H9 (cell line): ENCODE results near the gene CLPSL1. TPM values are rescaled to one million over a fixed set of nuclear protein-coding genes. Genes with fewer than 3 reads are reported as not detected.

Experiments used
- DNase-seq: peaks from one replicate; pipeline ENCODE4 v3.0.0-alpha.2; 2017
- H2AFZ ChIP-seq: one replicate; pipeline ENCODE4 v1.6.1; 2013; ENCODE audit warnings: mild to moderate bottlenecking, low read length, control low read depth, moderate library complexity
- H2AK5ac ChIP-seq: 2 replicates; pipeline ENCODE4 v1.6.1; 2013; ENCODE audit warnings: low read length, control low read depth, mixed read lengths; ENCODE audit not compliant: insufficient read length
- H2BK120ac ChIP-seq: one replicate; pipeline ENCODE4 v1.6.1; 2013; ENCODE audit warnings: low read depth, mild to moderate bottlenecking, low read length, control low read depth, inconsistent platforms; ENCODE audit not compliant: poor library complexity, severe bottlenecking
- H2BK12ac ChIP-seq: 2 replicates; pipeline ENCODE4 v1.6.1; 2013; ENCODE audit warnings: low read length, control low read depth, mixed read lengths, low read depth; ENCODE audit not compliant: insufficient read length
- H2BK15ac ChIP-seq: 2 replicates; pipeline ENCODE4 v1.6.1; 2013; ENCODE audit warnings: low read depth, low read length, control low read depth
- H2BK20ac ChIP-seq: one replicate; pipeline ENCODE4 v1.6.1; 2013; ENCODE audit warnings: low read depth, mild to moderate bottlenecking, low read length, control low read depth, inconsistent platforms; ENCODE audit not compliant: poor library complexity, severe bottlenecking
- H2BK5ac ChIP-seq: 2 replicates; pipeline ENCODE4 v1.6.1; 2013; ENCODE audit warnings: low read length, control low read depth, mixed read lengths; ENCODE audit not compliant: insufficient read length
- H3K14ac ChIP-seq: 2 replicates; pipeline ENCODE4 v1.6.1; 2013; ENCODE audit warnings: low read length, control low read depth; ENCODE audit not compliant: insufficient read depth
- H3K18ac ChIP-seq: 2 replicates; pipeline ENCODE4 v1.6.1; 2013; ENCODE audit warnings: low read depth, mild to moderate bottlenecking, mixed read lengths, low read length, control low read depth; ENCODE audit not compliant: insufficient read length
- H3K23ac ChIP-seq: 2 replicates; pipeline ENCODE4 v1.6.1; 2013; ENCODE audit warnings: low read length, control low read depth, mixed read lengths, low read depth; ENCODE audit not compliant: insufficient read length
- H3K23me2 ChIP-seq: 2 replicates; pipeline ENCODE4 v1.6.1; 2013; ENCODE audit warnings: low read depth, mild to moderate bottlenecking, mixed read lengths, low read length, control low read depth; ENCODE audit not compliant: insufficient read length, poor library complexity, severe bottlenecking
- H3K27ac ChIP-seq: 2 replicates; pipeline ENCODE4 v1.5.1; 2013; ENCODE audit warnings: low read length, control low read depth, mixed read lengths, low read depth; ENCODE audit not compliant: insufficient read length
- H3K27me3 ChIP-seq: 2 replicates; pipeline ENCODE4 v1.6.1; 2013; ENCODE audit warnings: low read length, control low read depth, inconsistent platforms; ENCODE audit not compliant: insufficient read depth
- H3K4ac ChIP-seq: 2 replicates; pipeline ENCODE4 v1.6.1; 2013; ENCODE audit warnings: low read depth, mild to moderate bottlenecking, control low read depth, inconsistent platforms, low read length, moderate library complexity
- H3K4me1 ChIP-seq: 2 replicates; pipeline ENCODE4 v1.6.1; 2013; ENCODE audit warnings: low read length, control low read depth, inconsistent platforms; ENCODE audit not compliant: insufficient read depth
- H3K4me2 ChIP-seq: 2 replicates; pipeline ENCODE4 v1.6.1; 2013; ENCODE audit warnings: low read length, control low read depth, mixed read lengths; ENCODE audit not compliant: insufficient read length, insufficient read depth
- H3K56ac ChIP-seq: 2 replicates; pipeline ENCODE4 v1.6.1; 2013; ENCODE audit warnings: low read depth, mild to moderate bottlenecking, mixed read lengths, low read length, control low read depth; ENCODE audit not compliant: insufficient read length
- H3K79me1 ChIP-seq: 2 replicates; pipeline ENCODE4 v1.6.1; 2013; ENCODE audit warnings: low read depth, mild to moderate bottlenecking, moderate library complexity, low read length, control low read depth, inconsistent platforms; ENCODE audit not compliant: insufficient read depth, poor library complexity, severe bottlenecking
- H3K79me2 ChIP-seq: 2 replicates; pipeline ENCODE4 v1.6.1; 2013; ENCODE audit warnings: low read length, control low read depth, inconsistent platforms; ENCODE audit not compliant: insufficient read depth
- H3K9ac ChIP-seq: 2 replicates; pipeline ENCODE4 v1.6.1; 2013; ENCODE audit warnings: low read length, control low read depth, mixed read lengths; ENCODE audit not compliant: insufficient read length; ENCODE audit errors: extremely low read depth
- H3K9me3 ChIP-seq: one replicate; pipeline ENCODE4 v1.6.1; 2013; ENCODE audit warnings: low read depth, low read length, inconsistent platforms; ENCODE audit not compliant: control insufficient read depth
- H3T11ph ChIP-seq: one replicate; pipeline ENCODE4 v1.6.1; 2013; ENCODE audit warnings: mild to moderate bottlenecking, low read length, control low read depth, inconsistent platforms
- H4K20me1 ChIP-seq: one replicate; pipeline ENCODE4 v1.6.1; 2013; ENCODE audit not compliant: control insufficient read depth, insufficient read length, insufficient read depth
- H4K5ac ChIP-seq: 2 replicates; pipeline ENCODE4 v1.6.1; 2013; ENCODE audit warnings: low read depth, mild to moderate bottlenecking, mixed read lengths, low read length, control low read depth; ENCODE audit not compliant: insufficient read length
- H4K8ac ChIP-seq: replicated peaks from 2 replicates; pipeline ENCODE4 v1.6.1; 2013; ENCODE audit warnings: low read length, control low read depth, mixed read lengths, low read depth; ENCODE audit not compliant: insufficient read length
- H4K91ac ChIP-seq: 2 replicates; pipeline ENCODE4 v1.6.1; 2013; ENCODE audit warnings: low read depth, mild to moderate bottlenecking, moderate library complexity, mixed read lengths, low read length, control low read depth; ENCODE audit not compliant: insufficient read length
- H3K27ac Mint-ChIP-seq, 3 experiments: 2 replicates in 2 of 3; 3 replicates in 1 of 3; pipeline ENCODE4 v1.8.0; 2020 to 2021; ENCODE audit warnings: mixed read lengths in 3 of 3, mild to moderate bottlenecking in 1 of 3, moderate library complexity in 1 of 3
- H3K27me3 Mint-ChIP-seq: 2 replicates; pipeline ENCODE4 v1.8.0; 2021; ENCODE audit warnings: low read depth, mild to moderate bottlenecking, moderate library complexity, mixed read lengths
- H3K36me3 Mint-ChIP-seq, 3 experiments: 2 replicates in 2 of 3; 3 replicates in 1 of 3; pipeline ENCODE4 v1.8.0; 2020 to 2021; ENCODE audit warnings: low read depth in 3 of 3, mixed read lengths in 3 of 3; ENCODE audit not compliant: insufficient read depth in 1 of 3
- H3K4me1 Mint-ChIP-seq, 2 experiments: 2 replicates each; pipeline ENCODE4 v1.8.0; 2020; ENCODE audit warnings: mixed read lengths in 2 of 2
- H3K4me3 Mint-ChIP-seq, 2 experiments: 2 replicates in 1 of 2; 3 replicates in 1 of 2; pipeline ENCODE4 v1.8.0; 2020 to 2021; ENCODE audit warnings: mild to moderate bottlenecking in 2 of 2, mixed read lengths in 2 of 2, moderate library complexity in 1 of 2
- H3K9me3 Mint-ChIP-seq, 2 experiments: 2 replicates in 1 of 2; 3 replicates in 1 of 2; pipeline ENCODE4 v1.8.0; 2020; ENCODE audit warnings: mild to moderate bottlenecking in 2 of 2, mixed read lengths in 2 of 2, moderate library complexity in 1 of 2
- CTCF ChIP-seq: fragments of 200-600 bp; sonication (generic); conservative IDR thresholded peaks from 3 replicates; pipeline ENCODE4 v1.8.0; 2021; ENCODE audit warnings: antibody characterized with exemption, mild to moderate bottlenecking
- total RNA-seq: library from RNA; stranded (reverse); gene quantifications from 2 replicates; pipeline ENCODE4 v1.2.1, GENCODE V29; 2021

CLPSL1 gene
- total RNA-seq, 1 experiment from 2014 or later: not detected

GRCh38 chr6:35817515-35817914, 36.7 kb downstream of the CLPSL1 start:
- no peak overlapping the region for H3K14ac ChIP-seq
- no peaks in the 10 kb centered on the region for H3K79me1 ChIP-seq
- H2BK5ac ChIP-seq: no peak overlapping the region
- Mint-ChIP-seq H3K4me3 (no peak overlapping the region), H3K27me3 (no peaks in the 10 kb centered on the region), H3K9me3 (peaks cover 11 to 13% of the 10 kb centered on the region in 2 experiments), H3K27ac (no peak overlapping the region), H3K4me1 (no peaks in the 10 kb centered on the region), H3K36me3 (no peaks in the 10 kb centered on the region; a peak in 2 of 7 replicates)
- H3K23ac ChIP-seq: no peak overlapping the region
- no peak overlapping the region for H2BK15ac ChIP-seq
- H3K27ac ChIP-seq: no peak overlapping the region
- H3K18ac ChIP-seq: no peak overlapping the region
- no peak overlapping the region for H2AFZ ChIP-seq
- no peak overlapping the region for H3K4ac ChIP-seq
- no peak overlapping the region for H2AK5ac ChIP-seq
- DNase-seq: no peak
- no peaks in the 10 kb centered on the region for H3K4me1 ChIP-seq
- H3K4me2 ChIP-seq: no peak overlapping the region
- H2BK20ac ChIP-seq: no peak overlapping the region
- no peaks in the 10 kb centered on the region for H3K27me3 ChIP-seq
- no peak for TF ChIP-seq CTCF
- no peak overlapping the region for H3K9ac ChIP-seq
- H4K5ac ChIP-seq: no peak overlapping the region
- H3K9me3 ChIP-seq: no peaks in the 10 kb centered on the region
- no peaks in the 10 kb centered on the region for H4K20me1 ChIP-seq
- no peaks in the 10 kb centered on the region for H3K23me2 ChIP-seq
- H3T11ph ChIP-seq: no peak overlapping the region
- H3K79me2 ChIP-seq: no peaks in the 10 kb centered on the region
- H2BK120ac ChIP-seq: no peak overlapping the region
- no peak overlapping the region for H2BK12ac ChIP-seq
- no peak overlapping the region for H4K91ac ChIP-seq
- H4K8ac ChIP-seq: no peak overlapping the region
- no peak overlapping the region for H3K56ac ChIP-seq
